Thyroid gland (tissue), 4 donors: ENCODE measurements around the gene PTN.

Experiments used
- CTCF ChIP-seq, 6 experiments: fragments of 200-600 bp in 3 of 6; fragments of 450-650 bp in 3 of 6; sonication (generic) in 3 of 6; IDR thresholded peaks; one replicate each; pipeline ENCODE4 v1.5.1; 2016 to 2019; ENCODE audit warnings: antibody characterized with exemption in 6 of 6, mild to moderate bottlenecking in 2 of 6, inconsistent platforms in 1 of 6, moderate library complexity in 1 of 6
- POLR2A ChIP-seq, 2 donors: fragments of 450-650 bp; IDR thresholded peaks; one replicate each; pipeline ENCODE4 v1.6.1; 2017; ENCODE audit warnings: antibody characterized with exemption in 2 of 2, mild to moderate bottlenecking in 2 of 2, moderate library complexity in 1 of 2

DNA sequence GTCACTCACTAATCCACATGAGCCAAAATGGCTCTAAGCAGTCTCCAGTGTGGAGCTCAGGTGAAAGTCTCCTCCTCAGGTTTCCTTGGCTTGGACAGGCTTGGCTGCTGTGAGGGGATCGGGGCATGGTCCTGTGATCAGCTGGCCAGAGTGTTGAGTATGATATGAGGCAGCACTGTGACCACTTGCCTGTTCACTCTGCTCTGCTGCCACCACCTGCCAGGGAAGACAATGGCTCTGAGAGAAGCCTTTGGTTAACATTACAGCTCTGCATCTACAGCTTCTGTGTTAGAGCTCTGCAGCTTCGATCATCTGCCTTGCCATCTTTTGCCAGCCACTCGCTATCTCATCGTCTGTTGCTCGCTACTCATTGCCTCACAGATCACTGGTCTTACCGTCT is 20.1 kb upstream of the PTN start:
- TF ChIP-seq POLR2A (IDR thresholded peaks at IDR 0.05), result no peak
- no peak for TF ChIP-seq CTCF (IDR thresholded peaks at IDR 0.05)
